ENCODE measurements around the gene AFF3.

AFF3 gene

GRCh38 chr2:100077935-100078334 is 64.5 kb downstream of the AFF3 start:
- H3K36me3 ChIP-seq (replicated peaks; ENCODE audit: low read depth, low read length): peaks cover 32% of the 10 kb centered on the region
- H3K4me2 ChIP-seq (ENCODE audit: low read length): no peak overlapping the region
- no peak overlapping the region for H2AFZ ChIP-seq (ENCODE audit: low read depth, low read length)
- peaks cover 8% of the 10 kb centered on the region; the same call in 1 of the 2 replicates for H3K79me2 ChIP-seq (ENCODE audit: low read length)
- H4K20me1 ChIP-seq (ENCODE audit: insufficient read depth, low read length): peaks cover 16% of the 10 kb centered on the region
- no peak overlapping the region for H3K27ac ChIP-seq (ENCODE audit: low read length)
- H3K27me3 ChIP-seq (ENCODE audit: low read depth, low read length): no peaks in the 10 kb centered on the region
- no peak overlapping the region for H3K4me3 ChIP-seq (ENCODE audit: low read length)
- no peaks in the 10 kb centered on the region for H3K4me1 ChIP-seq (ENCODE audit: low read length)
- TF ChIP-seq CTCF (IDR thresholded peaks at IDR 0.05; ENCODE audit: low read depth, low read length) (no peak), EZH2phosphoT487 (IDR thresholded peaks at IDR 0.05; ENCODE audit: low read depth) (no peak)
- H3K9ac ChIP-seq (ENCODE audit: low read length): no peak overlapping the region
- H3K9me3 ChIP-seq (ENCODE audit: insufficient read depth, low read length): no peaks in the 10 kb centered on the region

- Histone ChIP-seq H3K9me3 (ENCODE audit: insufficient read depth, low read length) (no peaks in the 10 kb centered on the region), H3K4me3 (ENCODE audit: low read length) (no peak overlapping the region), H3K27ac (ENCODE audit: low read length) (no peak overlapping the region), H3K4me1 (ENCODE audit: low read length) (no peaks in the 10 kb centered on the region), H4K20me1 (ENCODE audit: insufficient read depth, low read length) (peaks cover 19% of the 10 kb centered on the region), H2AFZ (ENCODE audit: low read depth, low read length) (no peak overlapping the region), H3K79me2 (ENCODE audit: low read length) (peaks cover 10% of the 10 kb centered on the region; the same call in 1 of the 2 replicates), H3K27me3 (ENCODE audit: low read depth, low read length) (no peaks in the 10 kb centered on the region), H3K4me2 (ENCODE audit: low read length) (no peak overlapping the region), H3K9ac (ENCODE audit: low read length) (no peak overlapping the region), H3K36me3 (replicated peaks; ENCODE audit: low read depth, low read length) (peaks cover 34% of the 10 kb centered on the region)
- TF ChIP-seq EZH2phosphoT487 (IDR thresholded peaks at IDR 0.05; ENCODE audit: low read depth): no peak
- no peak for TF ChIP-seq CTCF (IDR thresholded peaks at IDR 0.05; ENCODE audit: low read depth, low read length)
Observed at GRCh38 chr2:100077456-100077855, 64.9 kb downstream of the AFF3 start.

DNA sequence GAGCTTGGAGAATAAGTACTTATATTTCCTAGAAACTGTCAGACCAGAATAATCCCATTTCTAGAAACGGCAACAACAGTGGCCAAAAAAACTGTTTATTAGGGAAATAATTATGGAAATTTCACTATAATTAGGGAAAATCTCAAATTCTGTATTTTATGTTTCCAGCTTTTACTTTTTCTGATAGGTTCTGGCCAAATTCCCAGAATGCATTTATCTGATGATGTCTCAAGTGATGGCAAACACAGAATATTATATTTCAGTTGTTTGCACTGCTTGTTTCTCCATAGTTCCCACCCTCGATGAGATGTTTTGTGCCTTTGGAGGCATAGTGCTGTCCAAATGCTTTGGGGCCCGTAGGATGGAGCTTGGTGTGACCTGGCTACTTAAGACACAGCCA is 66.9 kb downstream of the AFF3 start:
- Histone ChIP-seq H3K27me3 (ENCODE audit: low read depth, low read length) (no peaks in the 10 kb centered on the region), H3K4me3 (ENCODE audit: low read length) (no peak overlapping the region), H3K9me3 (ENCODE audit: insufficient read depth, low read length) (no peaks in the 10 kb centered on the region), H3K4me1 (ENCODE audit: low read length) (peaks cover 11% of the 10 kb centered on the region), H3K79me2 (ENCODE audit: low read length) (peaks cover 18% of the 10 kb centered on the region; the same call in 1 of the 2 replicates), H4K20me1 (ENCODE audit: insufficient read depth, low read length) (peaks cover 30% of the 10 kb centered on the region), H3K9ac (ENCODE audit: low read length) (no peak overlapping the region), H2AFZ (ENCODE audit: low read depth, low read length) (no peak overlapping the region), H3K4me2 (ENCODE audit: low read length) (no peak overlapping the region), H3K36me3 (replicated peaks; ENCODE audit: low read depth, low read length) (peaks cover 36% of the 10 kb centered on the region), H3K27ac (ENCODE audit: low read length) (no peak overlapping the region)
- no peak for TF ChIP-seq CTCF (IDR thresholded peaks at IDR 0.05; ENCODE audit: low read depth, low read length)
- no peak for TF ChIP-seq EZH2phosphoT487 (IDR thresholded peaks at IDR 0.05; ENCODE audit: low read depth)

DNA sequence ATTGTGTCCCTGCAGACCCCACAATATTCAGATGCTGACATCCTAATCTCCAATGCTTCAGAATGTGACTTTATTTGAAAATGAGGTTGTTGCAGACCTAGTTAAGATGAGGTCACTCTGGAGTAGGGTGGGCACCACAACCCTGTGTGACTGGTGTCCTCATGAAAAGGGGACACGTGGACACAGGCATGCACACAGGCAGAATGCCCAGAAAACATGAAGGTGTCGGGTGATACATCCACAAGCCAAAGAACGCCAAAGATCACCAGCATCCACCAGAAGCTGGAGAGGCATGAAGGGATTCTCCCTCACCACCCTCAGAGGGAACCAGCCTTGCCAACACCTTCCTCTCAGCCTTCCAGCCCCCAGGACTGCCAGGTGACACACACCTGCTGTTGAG is 69.3 kb downstream of the AFF3 start:
- H3K9ac ChIP-seq (ENCODE audit: low read length): no peak overlapping the region
- peaks cover 13% of the 10 kb centered on the region; the same call in 1 of the 2 replicates for H3K79me2 ChIP-seq (ENCODE audit: low read length)
- no peak overlapping the region for H3K4me2 ChIP-seq (ENCODE audit: low read length)
- no peak overlapping the region for H2AFZ ChIP-seq (ENCODE audit: low read depth, low read length)
- H4K20me1 ChIP-seq (ENCODE audit: insufficient read depth, low read length): peaks cover 23% of the 10 kb centered on the region
- H3K27me3 ChIP-seq (ENCODE audit: low read depth, low read length): no peaks in the 10 kb centered on the region
- H3K36me3 ChIP-seq (replicated peaks; ENCODE audit: low read depth, low read length): peaks cover 36% of the 10 kb centered on the region
- no peak overlapping the region for H3K4me3 ChIP-seq (ENCODE audit: low read length)
- no peak overlapping the region for H3K27ac ChIP-seq (ENCODE audit: low read length)
- no peak for TF ChIP-seq EZH2phosphoT487 (IDR thresholded peaks at IDR 0.05; ENCODE audit: low read depth)
- TF ChIP-seq CTCF (IDR thresholded peaks at IDR 0.05; ENCODE audit: low read depth, low read length): no peak
- peaks cover 28% of the 10 kb centered on the region for H3K4me1 ChIP-seq (ENCODE audit: low read length)
- H3K9me3 ChIP-seq (ENCODE audit: insufficient read depth, low read length): no peaks in the 10 kb centered on the region
